ENCODE results near the gene TSPAN9.

The TSPAN9 gene

DNA sequence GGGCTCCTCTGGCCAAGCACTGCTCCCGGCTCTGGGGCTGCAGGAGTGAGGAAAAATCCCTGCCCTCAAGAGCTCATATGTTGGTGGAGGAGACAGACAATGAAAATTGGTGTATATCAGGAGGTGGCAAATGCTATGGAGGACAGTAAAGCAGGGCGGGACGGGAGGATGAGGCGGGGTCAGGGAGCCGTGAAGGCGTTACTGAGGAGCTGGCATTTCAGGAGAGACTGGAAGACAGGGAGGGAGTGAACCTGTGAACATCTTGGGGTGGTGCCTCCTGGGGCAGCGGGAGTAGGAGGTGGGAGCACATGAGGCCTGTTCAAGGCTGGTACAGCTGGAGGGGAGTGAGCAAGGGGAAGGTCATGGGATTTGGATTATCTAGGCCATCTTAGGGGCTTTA is 26.6 kb downstream of the TSPAN9 start:
- no peak for DNase-seq

DNA sequence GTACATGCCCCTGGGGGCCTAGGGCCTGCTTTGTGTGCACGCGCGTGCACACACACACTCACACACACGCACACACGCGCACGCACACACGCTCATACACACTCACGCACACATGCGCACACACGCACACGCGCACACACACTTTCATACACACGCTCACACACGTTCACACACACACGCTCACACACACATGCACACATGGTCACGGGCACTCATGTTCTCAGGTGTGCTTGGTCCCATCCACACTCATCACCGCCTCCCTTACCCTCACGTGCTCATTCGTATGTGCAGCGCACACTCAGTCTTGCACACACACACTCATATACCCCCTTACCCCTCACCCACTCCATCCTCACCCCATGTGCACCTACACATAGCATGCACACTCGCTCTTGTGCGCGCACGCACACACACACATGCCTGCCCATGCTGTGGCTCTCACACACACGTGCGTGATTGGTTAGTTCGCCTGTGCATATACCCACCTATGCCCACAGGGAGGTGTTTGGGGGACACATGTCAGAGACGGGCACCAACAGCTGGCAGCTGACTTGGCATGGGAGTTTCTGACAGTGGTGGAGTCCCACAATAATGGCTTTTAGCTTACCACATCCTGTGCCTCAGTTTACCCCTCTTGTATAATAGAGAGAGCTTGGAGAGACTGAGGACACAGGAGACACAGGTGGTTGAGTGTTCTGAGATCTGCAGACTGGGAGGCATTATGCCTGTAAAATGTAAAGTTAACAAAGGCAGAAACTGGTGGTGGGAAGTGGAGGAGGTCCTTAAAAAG is 28.7 kb downstream of the TSPAN9 start:
- no peak for DNase-seq

DNA sequence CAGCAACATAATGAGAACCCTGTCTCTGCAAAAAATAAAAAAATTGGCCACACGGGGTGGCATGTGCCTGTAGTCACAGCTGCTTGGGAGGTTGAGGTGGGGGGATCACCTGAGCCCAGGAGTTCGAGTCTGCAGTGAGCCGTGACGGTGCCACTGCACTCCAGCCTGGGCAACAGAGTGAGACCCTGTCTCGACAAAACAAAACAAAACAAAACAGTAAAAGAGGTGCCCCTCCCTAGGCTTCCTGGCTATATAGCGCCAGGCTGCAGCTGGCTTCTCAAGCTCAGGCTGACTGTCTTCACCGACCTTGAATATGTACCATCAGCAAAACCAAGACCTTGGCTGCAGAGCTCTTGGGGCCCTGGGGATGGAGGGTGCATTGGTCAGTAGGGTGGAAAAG is 29.4 kb downstream of the TSPAN9 start:
- DNase-seq: no peak

DNA sequence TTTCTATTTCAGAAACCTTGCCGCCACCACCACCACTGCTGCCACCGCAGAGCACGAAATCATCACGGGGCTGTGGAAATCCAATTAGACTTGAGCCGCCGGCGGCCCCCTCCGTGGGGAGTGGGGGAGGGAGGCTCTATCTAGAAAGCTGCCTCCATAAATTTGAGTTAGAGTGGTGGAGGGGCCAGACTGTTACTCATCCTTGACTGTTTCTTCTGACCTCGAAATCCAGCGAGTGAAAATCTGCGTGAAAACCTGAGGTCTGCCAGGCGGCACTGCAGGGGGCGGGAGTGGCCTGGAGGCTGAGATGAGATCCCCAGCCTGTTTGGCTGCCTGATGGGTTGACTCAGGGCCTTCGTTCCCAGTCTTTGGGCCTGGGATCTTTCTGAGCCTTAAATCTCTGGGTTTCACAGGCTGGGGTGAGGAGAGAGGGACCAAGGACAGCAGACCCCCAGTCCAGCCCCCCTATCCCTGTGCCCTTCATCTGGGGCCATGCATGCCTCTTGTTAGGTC is 29.9 kb downstream of the TSPAN9 start:
- no peak for DNase-seq

DNA sequence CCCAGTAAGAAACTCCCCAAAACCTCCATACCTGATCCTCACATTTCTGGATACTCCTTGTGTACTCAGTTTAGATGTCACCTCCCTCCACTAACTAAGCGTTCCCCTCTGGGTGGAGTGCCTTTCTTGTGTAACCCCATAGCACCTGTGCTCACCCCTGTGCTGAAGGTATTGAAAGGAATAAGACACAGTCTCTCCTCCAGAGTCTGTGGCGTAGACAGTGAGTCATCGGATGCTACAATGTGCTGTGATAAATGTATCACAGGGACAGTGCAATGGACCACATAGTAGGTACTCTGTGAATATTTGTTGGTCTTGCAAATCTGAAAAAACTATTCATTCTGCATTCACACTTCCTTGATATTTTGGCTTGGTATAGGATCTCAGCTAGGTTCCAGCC is 30.8 kb downstream of the TSPAN9 start:
- DNase-seq: no peak

DNA sequence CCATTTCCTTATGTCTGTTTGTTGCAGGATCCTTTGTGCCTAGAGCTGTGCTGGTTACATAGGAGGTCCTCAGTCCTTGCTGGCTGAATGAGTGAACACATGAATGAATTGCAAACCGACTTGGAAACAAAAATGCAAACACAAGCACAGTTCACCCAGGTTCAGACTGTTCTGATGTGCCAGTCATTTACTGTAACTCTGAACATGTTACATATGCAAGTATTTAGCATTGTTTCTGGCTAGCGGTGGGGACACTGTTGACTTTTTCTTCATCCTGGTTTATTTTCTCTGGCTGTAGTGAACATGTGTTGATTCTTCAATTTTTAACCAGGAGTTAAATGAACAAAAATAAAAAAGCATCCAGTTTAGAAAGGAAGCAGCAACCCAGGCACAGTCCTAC is 33.4 kb downstream of the TSPAN9 start:
- no peak for DNase-seq

DNA sequence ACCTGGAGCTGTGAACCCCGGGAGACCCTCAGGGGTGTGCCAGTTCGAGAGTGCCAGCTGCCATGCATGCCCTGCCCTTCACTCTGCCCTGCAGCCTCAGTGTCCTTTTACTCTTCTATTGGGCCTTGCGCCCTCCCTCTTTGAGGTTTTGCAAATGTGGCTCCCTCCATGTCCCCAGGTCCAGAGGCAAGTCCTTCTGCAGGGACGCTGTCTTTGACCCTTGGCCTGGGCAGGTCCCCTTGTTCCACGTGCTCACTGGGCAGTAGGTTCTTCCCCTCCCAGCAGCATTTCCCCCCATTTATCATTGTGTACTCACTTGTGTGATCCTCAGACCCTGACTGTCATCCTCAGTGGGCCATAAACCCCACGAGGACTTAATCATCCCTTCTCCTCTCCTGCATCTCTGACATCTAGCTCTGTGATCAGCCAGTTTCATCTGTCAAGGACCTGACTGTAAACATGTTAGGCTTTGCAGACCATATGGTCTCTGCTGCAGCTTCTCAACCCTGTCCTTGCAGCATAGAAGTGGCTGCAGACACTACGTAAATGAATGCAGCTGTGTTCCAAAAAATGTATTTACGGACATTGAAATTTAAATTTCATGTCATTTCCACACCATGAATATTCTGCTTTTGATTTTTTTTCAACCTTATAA is 36.6 kb downstream of the TSPAN9 start:
- DNase-seq: no peak

DNA sequence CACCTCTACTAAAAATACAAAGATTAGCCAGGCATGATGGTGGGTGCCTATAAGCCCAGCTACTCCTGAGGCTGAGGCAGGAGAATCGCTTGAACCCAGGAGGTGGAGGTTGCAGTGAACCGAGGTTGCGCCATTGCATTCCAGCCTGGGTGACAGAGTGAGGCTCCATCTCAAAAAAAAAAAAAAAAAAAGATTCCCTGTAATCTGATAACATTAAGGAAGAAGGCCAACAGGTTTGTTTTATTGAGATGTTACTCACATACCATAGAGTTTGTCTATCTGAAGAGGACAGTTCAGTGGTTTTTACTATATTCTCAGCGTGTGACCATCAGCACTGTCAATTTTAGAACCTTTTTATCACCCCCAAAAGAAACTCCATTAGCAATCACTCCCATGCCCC is 37.5 kb downstream of the TSPAN9 start:
- no peak for DNase-seq

DNA sequence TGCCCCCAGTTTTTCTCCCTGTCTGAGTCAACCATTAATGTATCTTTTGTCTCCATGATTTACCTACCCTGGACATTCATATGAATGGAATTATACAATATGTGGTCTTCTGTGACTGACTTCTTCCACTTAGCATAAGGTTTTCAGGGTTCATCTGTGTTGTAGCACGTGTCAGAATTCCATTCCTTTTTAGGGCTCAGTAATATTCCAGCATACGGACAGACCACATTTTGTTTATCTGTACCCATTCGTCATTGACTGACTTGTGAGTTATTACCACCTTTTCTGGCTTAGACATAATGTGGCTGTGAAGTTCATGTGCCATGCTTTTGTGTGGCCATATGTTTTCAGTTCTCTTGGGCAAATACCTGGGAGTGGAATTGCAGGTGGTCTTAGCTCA is 37.9 kb downstream of the TSPAN9 start:
- no peak for DNase-seq

DNA sequence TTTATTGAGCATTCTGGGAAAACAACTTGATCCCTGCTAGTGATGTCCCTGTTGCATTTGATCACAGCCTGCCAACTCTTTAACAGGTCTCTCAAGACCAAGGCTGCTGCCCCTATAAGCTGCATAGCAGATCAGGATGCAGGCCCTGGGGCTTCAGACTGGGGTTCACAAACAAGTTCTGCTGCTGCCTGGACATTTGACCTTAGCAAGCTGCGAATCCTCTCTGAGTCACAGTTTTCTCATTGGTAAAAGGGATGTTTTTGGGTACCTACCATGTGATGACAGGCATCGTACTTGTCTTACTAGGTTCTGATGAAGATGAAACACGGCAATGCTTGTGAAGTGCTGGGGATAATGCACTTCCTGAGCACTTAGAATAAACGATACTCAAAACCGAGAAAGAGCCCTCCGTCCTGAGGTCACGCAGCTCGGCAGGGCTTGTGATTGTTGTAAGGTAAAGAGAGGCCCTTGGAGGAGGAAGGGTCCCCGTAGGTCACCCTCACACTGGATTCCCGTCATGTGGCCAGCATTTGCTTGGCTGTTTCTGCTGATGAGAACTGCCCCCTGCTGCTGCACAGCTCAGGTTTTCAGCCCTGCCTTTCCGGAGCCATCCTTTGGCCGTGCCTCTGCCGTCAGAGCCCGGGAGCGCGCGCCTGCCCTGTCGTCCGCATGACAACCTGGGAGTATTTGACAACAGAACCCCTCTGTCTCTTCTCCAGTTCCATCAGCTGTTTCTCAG is 39.1 kb downstream of the TSPAN9 start:
- no peak for DNase-seq

DNA sequence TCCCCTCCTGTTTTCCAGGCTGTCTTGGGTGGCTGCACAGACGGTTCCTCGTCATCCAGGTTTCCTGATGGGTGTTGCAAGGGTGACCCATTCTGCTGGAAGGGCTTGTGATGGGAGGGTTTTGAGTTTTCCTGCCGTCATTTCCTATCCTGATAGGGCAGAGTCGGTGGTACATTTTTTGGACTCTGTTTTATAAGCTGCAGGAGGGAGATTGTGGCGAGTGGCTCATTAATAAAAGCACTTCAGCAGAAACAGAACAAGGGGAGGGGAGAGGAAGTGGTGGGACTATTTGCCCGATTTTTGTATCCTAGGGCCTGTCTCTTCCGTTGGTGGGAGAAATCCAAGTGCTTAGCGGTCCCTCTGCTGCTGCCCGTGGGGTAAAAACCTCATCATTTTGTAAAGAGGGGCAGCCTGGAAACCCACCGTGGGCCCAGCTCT is 40.0 kb downstream of the TSPAN9 start:
- no peak for DNase-seq

DNA sequence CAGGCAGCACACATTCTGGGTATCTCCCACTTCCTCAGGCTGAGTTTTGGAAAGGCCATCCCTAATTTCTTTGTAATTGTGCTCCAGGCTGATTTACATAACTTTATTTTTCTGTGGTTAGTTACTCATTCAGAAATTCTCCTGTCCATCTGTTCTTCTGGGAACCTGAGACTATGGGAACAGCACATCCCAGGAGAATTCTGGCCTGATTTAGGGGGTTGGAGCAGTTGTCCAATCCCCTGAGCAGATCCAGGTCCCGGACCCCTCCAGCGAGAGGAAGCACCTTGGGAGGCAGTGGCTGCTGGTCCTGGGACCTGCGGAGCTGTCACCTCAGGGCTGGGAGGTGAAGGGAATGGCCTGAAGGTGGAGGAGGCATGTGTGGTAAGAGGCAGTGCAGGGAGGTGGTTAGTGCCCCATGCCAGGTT is 40.4 kb downstream of the TSPAN9 start:
- DNase-seq: no peak

DNA sequence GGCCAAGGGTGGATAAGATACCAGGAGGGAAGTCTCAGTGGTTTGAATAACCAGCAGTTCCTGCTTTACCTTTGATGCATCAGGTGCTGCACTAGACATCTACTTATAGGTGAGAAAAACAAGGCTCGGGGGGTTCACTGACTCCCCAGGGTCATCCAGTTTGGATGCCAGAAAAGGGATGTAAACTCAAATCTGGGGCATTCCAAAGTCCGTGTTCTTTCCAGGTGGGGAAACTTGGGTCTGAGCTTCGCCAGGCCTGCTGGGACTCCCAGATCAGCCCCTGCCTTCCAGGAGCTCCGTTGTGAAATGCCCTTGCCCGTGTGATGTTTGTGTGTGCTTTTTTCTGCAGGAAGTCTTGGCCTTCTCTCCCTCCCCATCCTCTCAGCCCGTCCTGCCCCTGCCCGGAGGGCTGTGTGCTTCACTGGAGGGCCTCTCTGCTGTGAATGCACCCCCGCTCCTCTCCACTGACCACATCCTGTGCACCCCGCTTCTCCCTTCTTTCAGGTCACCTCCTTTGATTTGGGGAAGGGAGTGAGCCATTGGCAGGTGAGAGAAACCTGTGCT is 42.1 kb downstream of the TSPAN9 start:
- no peak for DNase-seq

DNA sequence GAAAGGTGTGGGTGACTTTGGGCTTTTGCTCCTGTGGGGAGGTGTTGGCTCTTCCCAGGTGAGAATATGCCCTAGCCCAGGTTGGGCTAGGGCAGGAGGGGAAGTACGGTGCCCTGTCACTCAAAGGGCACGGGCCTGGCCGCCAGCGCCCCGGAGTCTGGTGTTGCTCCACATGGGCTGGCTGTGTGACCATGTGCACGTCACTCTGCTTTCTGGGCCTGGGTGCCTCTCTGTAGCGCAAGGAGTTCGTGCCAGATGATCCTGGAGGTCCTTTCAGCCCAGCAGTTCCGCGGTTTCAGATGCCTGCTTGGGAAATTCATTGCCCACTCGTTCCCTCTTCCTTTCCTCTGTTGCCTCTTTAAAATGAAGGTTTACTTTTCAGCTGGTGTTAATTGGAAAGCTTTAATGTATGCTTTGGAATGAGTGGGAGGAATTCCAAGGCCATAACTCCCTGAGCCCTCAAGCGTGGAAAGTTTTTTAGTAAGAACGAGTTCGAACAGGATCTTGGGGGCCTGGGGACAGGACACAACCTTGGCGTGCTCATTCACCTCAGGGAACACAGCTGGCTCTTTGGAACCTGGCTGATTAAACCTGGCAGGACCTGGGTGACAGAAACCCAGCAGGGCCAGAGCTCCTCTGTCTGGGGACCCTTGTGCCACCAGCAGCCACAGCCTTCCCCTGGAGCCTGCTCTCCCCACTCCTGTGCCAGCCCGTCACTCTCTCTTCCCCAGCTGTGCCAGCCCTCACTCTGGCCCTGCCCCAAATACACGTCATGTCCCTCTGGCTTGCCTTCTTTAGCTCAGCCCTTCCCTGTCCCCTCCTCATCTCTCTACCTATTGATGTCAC is 42.8 kb downstream of the TSPAN9 start:
- no peak for DNase-seq

DNA sequence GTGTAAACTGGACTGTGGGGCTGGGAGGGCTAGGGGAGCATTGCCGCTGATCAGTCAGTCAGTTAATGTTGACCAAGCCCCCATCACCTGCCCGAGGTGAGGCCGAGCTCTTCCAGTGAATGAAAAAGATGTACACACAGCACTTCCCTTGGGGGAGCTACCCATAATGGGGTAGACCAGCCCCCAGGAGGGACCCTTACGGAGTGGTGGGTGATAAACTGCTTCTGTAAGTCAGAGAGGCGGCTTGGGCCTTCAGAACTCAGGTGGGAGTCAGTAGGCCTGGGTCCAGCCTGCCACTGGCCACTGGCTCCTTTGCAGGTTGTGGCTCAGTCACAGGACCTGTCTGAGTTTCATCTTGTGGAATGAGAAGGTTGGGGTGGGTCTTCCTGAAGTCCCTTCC is 43.5 kb downstream of the TSPAN9 start:
- no peak for DNase-seq

DNA sequence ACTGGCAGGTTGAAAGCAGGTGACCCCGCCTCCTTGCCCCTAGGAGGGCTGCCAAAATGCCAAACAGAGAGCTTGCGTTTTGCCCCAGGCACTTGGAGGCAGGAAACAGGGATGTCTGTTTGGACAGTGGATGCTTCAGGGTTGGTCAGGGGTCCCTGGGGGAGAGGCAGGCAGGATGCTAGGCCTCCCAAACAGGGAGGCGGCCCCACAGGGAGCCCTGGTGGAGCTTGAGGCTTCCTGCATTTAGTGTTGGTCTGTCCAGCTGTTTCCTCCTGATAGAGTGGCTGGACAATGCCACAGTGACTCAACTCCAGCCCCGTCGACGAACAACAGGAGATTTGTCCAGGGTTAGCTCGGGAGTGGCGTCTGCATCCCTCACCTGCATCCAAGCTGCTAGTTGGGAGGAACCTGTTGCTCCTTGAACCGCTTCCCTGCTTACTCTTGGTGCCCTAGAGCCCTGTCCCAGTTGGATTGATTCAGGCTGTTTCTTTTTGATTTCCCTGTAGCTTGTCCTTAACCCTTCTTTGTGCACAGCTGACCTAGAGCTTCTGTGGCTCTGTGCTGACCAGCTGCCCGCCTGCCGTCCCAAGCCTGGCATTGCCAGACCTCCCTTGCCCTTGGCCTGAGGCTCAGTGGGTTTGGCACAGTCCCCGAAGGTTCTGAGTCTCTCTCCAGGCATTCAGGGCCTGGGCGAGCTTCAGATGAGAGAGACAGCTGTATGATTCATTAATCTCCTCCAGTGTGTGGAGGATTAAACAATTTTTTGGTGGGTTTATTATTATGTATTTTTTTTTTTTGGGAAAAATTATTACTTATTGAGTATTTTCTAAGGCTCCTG is 45.9 kb downstream of the TSPAN9 start:
- DNase-seq: no peak

DNA sequence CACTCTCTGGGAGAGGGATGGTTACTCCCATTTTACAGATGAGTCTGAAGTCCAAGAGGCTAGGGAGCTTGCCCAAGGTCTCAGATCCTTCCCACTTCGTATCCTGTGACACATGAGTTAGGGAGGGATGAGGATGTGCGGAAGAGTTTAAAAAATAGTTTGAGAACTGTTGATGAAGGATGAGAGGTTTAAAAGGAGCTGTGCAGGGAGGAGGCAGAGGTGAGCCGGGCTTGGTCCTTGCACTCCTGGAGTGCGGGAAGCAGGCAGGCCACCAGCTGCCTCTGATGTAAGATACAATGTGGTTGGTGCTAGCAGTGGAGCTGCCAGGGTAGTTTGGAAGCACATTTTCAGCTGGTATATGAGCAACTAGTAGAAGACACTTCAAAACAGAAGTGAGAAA is 46.5 kb downstream of the TSPAN9 start:
- no peak for DNase-seq

DNA sequence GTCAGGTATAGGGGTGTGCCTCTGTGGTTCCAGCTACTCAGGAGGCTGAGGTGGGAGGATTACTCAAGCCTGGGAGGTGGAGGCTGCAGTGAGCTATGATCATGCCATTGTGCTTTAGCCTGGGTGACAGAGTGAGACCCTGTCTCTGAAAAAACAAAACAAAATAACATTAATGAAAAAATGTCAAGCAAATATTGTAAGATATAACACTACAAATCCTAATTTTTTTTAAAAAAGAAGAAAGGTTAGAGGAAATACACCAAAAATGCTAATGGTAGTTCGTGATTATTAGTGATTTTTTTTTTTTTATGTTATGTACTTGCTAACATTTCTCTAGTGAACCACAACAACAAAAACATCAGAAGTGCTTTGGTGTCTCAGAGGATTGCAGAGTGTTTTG is 47.7 kb downstream of the TSPAN9 start:
- DNase-seq: no peak

DNA sequence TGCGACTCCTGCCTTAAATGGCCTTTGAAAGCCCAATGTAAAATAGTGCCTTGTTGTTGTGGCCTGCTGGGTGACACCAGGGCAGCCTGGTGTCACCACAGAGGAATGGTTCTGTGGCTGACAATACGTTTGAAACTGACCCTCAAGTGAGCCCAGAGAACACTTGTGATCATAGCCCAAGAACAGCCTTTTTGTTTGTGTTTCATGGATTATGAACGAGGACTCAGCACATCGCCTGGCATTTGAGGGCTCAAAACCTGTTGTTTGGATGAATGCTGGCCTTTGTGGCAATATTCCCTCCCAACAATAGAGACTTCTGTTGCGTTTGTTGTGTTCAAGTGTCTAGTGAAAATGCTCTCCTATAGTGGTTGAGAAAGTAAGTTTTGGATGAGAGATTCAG is 48.5 kb downstream of the TSPAN9 start:
- no peak for DNase-seq

DNA sequence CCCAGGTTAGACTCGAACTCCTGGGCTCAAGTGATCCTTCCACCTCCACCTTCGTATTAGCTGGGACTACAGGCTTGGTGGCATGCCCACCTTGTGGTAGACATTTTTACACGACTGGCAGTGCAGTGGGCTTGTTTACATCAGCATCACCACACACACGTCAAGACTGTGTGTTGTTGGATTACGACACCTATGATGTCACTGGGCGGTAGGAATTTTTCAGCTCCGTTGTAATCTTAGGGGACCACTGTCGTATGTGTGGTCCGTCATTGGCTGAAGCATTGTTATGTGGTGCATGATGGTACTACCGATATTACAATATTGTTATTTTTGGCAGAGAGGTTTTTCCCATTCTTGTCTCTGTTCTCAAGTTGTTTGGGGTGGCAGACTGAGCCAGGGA is 50.7 kb downstream of the TSPAN9 start:
- DNase-seq: no peak

DNA sequence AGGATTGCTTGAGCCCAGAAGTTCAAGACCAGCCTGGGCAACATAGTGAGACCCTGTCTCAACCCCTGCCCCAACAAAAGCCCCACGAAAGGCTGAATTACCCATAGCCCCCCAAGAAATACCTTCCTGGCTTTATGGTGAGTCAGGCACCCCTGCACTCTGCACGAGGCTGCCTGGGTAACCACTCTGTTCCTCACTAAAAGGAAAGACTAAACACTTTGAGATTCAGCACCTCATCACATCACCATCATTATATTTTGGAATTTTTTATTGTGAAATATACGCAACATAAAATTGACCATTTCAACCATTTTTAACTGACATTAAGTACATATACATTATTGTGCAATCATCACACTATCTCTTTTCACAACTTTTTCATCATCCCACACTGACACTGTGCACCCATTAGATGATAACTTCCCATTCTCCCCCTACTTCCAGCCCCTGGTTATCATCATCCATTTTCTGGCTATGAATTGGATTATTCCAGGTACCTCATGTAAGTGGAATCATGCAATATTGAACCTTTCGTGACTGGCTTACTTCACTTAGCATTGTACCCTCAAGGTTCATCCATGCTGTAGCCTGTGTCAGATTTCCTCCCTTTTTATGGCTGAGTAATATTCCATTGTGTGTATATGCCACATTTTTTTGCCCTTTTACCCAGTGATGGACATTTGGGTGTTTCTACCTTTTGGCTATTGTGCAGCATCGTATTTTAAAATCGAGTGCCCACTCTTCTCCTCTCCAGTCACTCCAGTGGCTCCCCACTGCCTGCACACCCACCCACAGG is 51.5 kb downstream of the TSPAN9 start:
- DNase-seq: no peak
